ENCODE results near the gene ZNF423.

DNA sequence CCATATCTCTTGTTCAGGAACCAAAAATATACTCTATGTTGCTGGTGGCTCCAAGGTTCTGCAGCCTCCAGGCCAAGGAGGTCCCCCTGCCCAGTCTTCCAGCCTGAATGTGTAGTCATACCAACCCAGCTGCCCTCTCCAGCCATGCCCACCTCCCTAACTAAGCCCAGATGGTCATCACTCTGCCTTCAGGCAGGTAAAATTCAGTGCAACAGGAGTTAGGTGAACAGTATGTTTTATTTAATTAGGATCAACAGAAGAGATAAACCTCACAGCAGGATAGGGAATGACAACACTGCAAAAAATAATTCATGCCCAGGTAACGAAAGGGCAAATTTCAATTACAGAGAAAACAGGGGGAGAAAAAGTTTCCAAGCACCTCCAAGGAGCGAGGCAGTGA is 9.1 kb downstream of the ZNF423 start:
- no peak for TF ChIP-seq EP300 (IDR thresholded peaks at IDR 0.05)
- TF ChIP-seq, protein P1, sequence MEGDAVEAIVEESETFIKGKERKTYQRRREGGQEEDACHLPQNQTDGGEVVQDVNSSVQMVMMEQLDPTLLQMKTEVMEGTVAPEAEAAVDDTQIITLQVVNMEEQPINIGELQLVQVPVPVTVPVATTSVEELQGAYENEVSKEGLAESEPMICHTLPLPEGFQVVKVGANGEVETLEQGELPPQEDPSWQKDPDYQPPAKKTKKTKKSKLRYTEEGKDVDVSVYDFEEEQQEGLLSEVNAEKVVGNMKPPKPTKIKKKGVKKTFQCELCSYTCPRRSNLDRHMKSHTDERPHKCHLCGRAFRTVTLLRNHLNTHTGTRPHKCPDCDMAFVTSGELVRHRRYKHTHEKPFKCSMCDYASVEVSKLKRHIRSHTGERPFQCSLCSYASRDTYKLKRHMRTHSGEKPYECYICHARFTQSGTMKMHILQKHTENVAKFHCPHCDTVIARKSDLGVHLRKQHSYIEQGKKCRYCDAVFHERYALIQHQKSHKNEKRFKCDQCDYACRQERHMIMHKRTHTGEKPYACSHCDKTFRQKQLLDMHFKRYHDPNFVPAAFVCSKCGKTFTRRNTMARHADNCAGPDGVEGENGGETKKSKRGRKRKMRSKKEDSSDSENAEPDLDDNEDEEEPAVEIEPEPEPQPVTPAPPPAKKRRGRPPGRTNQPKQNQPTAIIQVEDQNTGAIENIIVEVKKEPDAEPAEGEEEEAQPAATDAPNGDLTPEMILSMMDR (IDR thresholded peaks at IDR 0.05): no peak
